ENCODE measurements around the gene ALCAM.

DNA sequence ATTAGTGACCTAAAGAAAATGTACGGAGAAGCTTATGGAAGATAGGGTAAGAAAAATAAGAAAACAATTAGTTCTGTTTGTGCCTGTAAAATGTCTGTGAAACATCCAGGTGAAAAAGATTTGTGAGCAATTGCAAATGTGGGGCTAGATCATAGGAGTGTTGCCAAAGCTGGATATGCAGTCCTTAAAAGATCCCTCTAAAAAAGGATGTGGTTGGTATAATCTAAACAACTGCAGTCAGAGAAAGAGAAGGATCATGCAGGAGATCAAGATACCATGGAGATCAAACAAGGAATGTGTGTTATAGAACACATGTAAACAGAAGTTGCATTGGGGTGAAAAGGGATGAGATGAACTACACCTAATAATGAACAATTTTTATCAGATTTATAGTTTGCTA, 116.8 kb downstream of the ALCAM start:
- no peak for TF ChIP-seq EZH2 (IDR thresholded peaks at IDR 0.05)
- no peak for TF ChIP-seq POLR2AphosphoS5 (IDR thresholded peaks at IDR 0.05; ENCODE audit: borderline replicate concordance, low read depth, low read length)

Data from SK-N-MC (cell line).